ENCODE measurements around the gene RASD1.

- TF ChIP-seq CTCF (IDR thresholded peaks at IDR 0.05) (no peak), POLR2AphosphoS5 (IDR thresholded peaks at IDR 0.05) (no peak), POLR2A (IDR thresholded peaks at IDR 0.05) (no peak), EP300 (IDR thresholded peaks at IDR 0.05; ENCODE audit: low read depth) (no peak)
Measured at GRCh38 chr17:17460038-17460437, 36.2 kb downstream of the RASD1 start.

Data from transverse colon (tissue), 4 donors.